ENCODE results near the gene SLC22A3.
"Not testable (repeated sequence)": the region's sequence is repeated elsewhere in the genome, so short reads cannot be mapped to it uniquely, and the experiment has no call there.

Gene SLC22A3

DNA sequence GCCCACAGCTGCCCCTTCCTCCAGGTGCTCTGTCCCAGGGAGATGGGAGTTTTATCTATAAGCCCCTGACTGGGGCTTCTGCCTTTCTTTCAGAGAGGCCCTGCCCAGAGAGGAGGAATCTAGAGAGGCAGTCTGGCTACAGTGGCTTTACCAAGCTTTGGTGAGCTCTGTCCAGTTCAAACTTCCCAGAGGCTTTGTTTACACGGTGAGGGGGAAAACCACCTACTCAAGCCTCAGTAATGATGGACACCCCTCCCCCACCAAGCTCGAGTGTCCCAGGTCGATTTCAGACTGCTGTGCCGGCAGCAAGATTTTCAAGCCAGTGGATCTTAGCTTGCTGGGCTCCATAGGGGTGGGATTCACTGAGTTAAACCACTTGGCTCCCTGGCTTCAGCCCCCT is 25.4 kb downstream of the SLC22A3 start:
- DNase-seq (ENCODE audit: low spot score), result not testable (repeated sequence)

- no peak for DNase-seq (ENCODE audit: low spot score)
These were observed 26.8 kb downstream of the SLC22A3 start for GRCh38 chr6:160374836-160375560.

DNA sequence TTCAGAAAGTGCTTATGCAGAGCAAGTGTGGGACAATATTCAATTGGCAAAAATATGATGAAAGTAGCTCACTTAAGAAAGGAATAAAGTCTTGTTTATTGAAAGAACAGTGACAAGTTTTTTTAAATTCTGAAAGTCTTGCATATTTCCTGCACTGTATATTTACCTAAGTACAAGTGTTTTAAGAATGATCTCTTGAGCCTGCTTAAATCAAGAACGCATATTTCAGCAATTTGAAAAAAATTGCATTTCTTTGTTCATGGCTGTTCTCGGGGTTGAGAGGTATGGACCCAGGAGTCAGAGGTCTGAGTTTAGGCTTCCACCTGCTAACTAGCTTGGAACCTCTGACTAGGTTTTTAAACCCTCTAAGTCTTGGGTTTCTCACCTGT is 27.4 kb downstream of the SLC22A3 start:
- DNase-seq (ENCODE audit: low spot score), result no peak

DNA sequence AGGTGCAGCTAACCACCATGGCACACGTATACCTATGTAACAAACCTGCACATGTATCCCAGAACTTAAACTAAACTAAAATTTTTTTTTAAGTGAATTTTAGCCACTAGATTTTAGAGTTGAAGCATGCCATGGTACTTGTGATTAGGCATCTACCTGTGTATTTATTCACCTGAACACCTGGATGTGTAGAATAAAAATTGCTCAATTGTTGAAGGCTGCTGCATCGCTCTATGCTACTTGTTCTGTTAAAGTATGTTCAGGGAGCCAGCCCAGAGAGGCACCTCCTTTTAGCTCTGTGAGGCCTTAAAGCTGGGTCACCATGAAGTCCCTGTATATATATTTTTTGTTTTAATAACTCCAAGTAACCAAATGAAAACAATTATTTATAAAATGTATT is 28.3 kb downstream of the SLC22A3 start:
- no peak for DNase-seq (ENCODE audit: low spot score)

GRCh38 chr6:160378218-160378617 is 30.0 kb downstream of the SLC22A3 start:
- no peak for DNase-seq (ENCODE audit: low spot score)

DNA sequence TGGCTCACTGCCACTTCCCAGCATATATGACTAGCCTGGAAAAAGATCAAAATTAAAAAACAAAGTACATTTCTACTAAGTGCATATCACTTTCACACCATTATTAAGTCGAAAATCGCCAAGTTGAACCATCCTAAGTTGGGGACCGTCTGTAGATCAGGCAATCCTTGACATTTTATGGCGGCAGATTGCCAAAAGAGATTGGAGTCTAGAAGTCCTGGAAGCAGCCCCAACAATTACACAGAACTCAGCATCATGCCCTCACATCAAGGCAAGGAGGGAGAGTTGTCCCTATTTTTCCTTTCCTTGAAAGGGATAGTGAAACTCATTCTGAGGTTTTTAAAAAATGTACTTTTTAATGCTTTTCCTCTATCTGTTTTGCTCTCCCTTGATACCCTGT is 30.7 kb downstream of the SLC22A3 start:
- DNase-seq (ENCODE audit: low spot score), result no peak

GRCh38 chr6:160379466-160379865 is 31.3 kb downstream of the SLC22A3 start:
- DNase-seq (ENCODE audit: low spot score), result no peak

DNA sequence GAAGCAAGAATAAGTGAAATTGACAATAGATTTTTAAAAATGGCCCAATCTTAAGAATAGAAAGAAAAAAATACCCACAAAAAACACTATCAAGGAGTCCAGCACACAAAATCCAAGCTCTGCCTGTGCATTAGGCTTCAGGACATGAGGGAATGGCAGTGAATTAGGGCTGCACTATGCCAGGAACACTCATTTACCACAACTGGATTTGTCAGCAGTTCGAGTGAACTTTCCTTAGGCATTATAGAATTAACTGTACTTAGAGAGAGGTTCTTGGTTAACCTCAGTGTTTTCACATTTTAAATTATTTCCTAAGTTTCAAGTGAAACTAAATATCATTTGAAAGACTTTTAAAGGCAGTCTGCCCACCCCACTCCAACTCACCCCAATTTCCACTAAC is 34.8 kb downstream of the SLC22A3 start:
- DNase-seq (ENCODE audit: low spot score), result no peak

DNA sequence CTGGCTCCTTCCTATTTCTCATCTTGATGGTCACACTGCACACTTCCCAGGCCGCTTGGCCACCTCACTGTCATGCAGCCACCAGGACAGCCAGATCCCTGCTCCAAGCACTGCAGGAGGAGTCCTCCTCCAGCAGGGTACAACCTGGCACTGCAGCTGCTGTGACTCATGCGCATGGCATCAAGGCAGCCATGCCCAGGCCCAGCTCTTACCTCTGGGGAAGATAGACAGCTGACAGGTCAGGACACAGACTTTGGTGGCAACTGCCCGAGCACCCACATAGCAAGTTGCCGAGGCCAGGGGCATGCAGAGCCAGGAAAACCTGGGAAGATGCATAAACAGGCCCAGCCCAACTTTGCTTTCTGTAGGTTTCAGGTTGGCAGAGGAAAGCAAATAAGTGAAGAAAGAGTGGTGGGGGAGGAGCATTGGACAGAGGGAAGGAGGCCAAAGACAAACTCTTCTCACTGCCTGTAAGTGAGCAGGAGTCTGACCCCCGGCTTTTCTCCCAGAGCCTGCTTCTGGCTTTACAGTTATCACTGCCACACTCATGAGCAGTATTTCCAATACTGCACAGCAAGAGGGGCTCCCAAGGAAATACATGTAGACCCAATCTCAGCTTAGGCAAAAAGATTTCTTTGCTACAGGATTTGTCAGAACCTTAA is 38.8 kb downstream of the SLC22A3 start:
- no peak for DNase-seq (ENCODE audit: low spot score)

- DNase-seq (ENCODE audit: low spot score), result no peak
These were observed 39.9 kb downstream of the SLC22A3 start for GRCh38 chr6:160387916-160388643.

DNA sequence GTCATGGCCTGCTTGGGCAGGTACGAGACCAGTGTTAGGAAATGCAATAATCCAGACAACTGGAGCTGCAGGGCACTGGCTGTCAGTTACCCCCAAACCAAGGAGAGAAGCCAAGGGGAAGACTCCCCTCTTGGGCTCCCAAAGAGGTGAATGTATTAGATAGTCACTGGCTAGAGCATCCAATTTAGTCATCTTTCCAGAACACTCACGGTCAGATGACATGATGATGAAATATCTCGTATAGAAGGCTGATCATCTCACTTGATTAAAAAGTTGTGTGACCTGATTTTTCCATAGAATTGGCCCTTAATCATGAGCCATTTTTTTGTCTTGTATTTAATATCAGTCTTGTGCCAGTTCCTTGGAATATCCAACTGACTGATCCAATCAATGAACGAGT is 40.7 kb downstream of the SLC22A3 start:
- no peak for DNase-seq (ENCODE audit: low spot score)

GRCh38 chr6:160391419-160392116 is 43.4 kb downstream of the SLC22A3 start:
- no peak for DNase-seq (ENCODE audit: low spot score)

GRCh38 chr6:160393442-160393841 is 45.3 kb downstream of the SLC22A3 start:
- not testable (repeated sequence) for DNase-seq (ENCODE audit: low spot score)

GRCh38 chr6:160393891-160394653 is 45.9 kb downstream of the SLC22A3 start:
- DNase-seq (ENCODE audit: low spot score), result no peak

DNA sequence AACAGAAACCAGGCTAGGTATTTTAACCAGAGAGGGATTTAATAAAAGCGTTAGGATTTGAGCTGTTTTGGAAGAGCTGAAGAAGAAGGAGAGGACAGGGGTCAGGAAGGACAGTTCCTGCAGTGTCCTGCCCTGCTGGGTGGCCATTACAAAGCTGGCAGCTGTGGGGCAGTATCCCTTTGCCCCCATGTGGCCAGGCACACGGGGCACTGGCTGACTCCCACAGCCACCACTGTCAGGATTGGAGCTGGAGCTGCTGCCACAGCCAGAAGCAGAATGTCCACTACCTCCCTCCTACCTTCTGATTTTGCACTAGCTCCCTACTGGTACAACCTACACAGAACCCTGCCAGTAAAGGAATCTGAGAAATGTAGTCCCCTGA is 46.5 kb downstream of the SLC22A3 start:
- no peak for DNase-seq (ENCODE audit: low spot score)

GRCh38 chr6:160395187-160395586 is 47.0 kb downstream of the SLC22A3 start:
- DNase-seq (ENCODE audit: low spot score), result no peak

GRCh38 chr6:160396292-160396691 is 48.1 kb downstream of the SLC22A3 start:
- no peak for DNase-seq (ENCODE audit: low spot score)

- DNase-seq (ENCODE audit: low spot score), result no peak
These were observed 50.6 kb downstream of the SLC22A3 start for GRCh38 chr6:160398674-160399271.

GRCh38 chr6:160400446-160400845 is 52.3 kb downstream of the SLC22A3 start:
- no peak for DNase-seq (ENCODE audit: low spot score)

DNA sequence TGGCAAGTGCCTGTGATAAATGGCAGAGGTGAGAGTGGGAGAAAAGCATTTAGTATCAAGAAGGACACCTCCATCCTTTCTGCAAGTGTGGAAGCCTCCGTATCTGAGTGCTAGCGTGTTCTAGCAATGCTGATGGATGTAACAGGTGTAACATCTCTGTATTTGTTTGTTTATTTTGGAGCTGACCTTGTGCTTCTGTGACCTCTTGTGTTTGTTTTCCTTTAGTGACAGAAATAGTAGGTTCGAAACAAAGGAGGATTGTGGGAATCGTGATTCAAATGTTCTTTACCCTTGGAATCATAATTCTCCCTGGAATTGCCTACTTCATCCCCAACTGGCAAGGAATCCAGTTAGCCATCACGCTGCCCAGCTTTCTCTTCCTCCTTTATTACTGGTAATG is 60.4 kb downstream of the SLC22A3 start:
- no peak for DNase-seq (ENCODE audit: low spot score)

GRCh38 chr6:160412993-160413392 is 64.8 kb downstream of the SLC22A3 start:
- DNase-seq (ENCODE audit: low spot score), result no peak

Measured in globus pallidus (tissue), 1 donor.